Hindlimb muscle (tissue), 1 donor: ENCODE results near the gene RNF212B. TPM values are rescaled to one million over a fixed set of nuclear protein-coding genes. Genes with fewer than 3 reads are reported as not detected.

Experiments
- DNase-seq: peaks from one replicate; pipeline ENCODE4 v3.0.0-alpha.2; 2013
- polyA plus RNA-seq: library from polyadenylated mRNA; unstranded; fragments of 120-200 nt; gene quantifications from one replicate; pipeline ENCODE4 v1.2.1, GENCODE V29; 2013; ENCODE audit not compliant: insufficient read length

Gene RNF212B
- polyA plus RNA-seq, 1 donor: 0.62 TPM

DNA sequence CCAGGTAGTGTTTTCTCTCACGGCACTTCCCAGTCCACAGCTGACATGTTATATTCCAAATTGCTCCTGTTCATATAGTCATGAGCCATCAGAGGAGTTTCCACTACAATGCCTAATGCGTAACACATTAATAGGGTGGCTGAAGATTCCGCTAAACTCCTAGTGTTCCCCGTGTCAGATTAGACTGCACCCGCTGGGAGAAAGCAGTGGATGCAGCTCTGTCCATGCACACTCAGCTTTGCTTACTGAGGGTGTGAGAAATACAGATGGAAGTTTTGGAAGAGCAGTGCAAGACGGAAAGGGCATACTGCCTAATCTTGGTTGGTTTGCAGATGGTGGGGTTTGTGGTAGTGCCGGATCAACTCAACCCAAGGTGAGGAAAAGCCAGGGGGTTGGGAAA is 59.4 kb downstream of the RNF212B start:
- no peak for DNase-seq

DNA sequence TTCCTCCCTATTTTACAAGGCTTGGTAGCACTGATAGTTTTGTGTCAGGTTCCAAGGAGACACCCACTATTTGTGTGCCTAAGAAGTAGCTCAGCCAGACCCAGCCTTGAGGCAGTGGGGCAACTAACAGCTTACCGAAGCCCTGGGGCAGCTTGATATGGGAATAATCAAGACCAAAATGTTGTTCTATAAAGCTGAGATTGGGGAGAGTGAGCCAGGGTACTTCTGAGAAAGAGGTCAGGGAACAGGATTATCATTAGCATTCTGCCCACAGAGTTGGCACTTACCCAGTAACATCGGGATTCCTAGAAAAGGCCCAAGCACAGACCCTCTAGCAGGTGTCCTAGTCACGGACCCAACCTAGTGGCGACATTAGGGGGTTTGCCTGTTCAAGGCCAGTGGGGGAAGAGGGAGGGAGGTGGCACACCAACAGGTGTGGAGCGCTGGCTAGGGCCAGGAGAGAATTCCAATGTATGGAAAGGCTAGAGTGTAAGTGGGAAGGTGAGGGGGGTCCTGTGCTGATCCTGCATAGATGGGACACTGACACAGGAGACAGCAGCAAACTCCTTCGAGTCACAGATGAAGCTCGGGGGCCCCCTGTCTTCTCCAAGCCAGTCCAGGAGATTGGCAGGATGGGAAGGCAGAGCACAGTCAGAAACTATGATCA is 60.0 kb downstream of the RNF212B start:
- no peak for DNase-seq

DNA sequence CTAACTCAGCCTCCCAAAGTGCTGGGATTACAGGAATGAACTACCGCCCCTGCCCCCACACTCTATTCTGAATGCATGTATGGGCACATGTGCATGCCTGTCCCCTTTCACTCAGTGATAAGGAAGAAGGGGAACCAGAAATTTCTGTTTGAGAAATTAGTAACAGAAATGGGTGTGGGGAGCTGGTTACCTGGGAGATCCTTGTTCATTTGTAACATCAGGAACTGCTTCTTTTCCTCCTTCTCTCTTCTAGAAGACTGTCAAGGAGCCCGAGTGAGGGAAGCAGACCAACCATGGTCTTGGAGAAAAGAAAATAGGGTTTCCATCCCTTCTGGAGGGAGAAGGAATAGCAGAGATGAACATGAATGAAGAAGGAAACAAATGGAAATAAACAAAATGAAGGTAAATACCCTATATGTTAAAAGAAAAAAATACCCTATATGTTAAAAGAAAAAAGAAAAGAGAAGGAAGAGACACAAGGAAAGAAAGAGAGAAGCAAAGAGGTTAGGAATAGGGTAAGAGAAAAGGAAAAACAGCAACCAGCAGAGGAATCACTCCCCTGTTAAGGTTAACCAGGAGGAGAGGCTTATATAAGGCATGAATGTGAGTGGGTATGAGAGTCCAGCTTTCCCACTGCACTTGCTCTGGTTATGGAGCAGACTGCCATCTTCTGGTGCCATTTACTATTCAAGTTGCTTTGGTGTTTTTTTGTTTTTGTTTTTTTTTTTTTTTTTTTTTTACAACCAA is 61.6 kb downstream of the RNF212B start:
- no peak for DNase-seq

DNA sequence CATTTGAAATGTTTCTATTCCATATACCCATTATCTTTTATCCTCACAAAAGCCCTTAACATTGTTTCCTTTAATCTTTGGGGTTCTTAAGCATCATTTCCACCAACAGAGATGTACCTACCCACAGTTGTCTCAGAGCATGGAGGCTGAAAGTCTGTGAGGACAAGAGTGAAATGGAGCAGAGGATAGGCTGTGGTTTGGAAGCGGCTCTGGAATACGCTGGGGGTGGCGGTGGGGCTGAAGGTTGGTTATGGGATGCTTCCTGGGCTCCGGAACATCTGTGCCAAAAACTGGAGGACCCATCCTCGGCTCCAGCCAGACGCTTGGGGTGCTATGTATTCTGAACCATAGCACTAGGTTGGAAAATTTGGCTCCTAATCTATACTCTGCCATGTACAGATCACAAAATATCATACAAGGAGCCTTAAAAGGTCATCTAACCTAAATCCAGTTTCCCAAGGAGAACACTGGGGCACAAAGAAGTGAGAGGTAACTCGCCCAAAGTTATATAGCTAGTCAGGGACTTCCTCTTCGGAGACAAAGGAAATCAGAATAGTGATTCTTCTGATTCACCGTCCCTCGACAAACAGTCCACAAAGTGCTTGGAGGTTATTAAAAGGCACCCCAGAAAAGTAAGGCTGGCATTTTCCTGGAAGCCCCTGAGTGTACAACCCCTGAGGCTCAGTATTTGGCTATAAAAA is 62.4 kb downstream of the RNF212B start:
- DNase-seq: no peak

DNA sequence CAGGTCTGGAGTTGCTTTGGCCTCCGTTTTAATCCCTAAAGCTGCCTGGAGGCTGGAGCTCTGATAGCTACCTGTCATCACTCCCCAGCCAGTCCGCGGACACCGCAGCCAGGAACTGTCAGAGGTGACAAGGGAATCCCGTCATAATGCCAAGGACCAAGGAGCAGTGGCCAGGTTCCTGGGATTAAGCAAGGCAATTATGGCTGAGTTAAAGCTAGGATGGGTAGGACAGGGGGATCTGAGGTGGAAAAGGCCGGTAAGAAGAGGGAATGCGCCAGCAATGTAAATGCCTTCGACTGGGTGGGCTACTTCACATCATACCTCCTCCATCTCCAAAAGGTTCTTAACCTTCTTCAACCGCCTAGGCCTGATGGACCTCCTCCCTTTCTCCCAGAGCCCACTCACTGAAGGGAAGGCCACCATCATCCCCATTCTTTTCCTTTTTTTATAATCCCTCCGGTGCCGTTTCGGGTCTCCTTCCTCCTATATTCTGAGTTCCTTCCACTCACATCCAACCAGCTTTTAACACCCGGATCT is 63.0 kb downstream of the RNF212B start:
- no peak for DNase-seq

DNA sequence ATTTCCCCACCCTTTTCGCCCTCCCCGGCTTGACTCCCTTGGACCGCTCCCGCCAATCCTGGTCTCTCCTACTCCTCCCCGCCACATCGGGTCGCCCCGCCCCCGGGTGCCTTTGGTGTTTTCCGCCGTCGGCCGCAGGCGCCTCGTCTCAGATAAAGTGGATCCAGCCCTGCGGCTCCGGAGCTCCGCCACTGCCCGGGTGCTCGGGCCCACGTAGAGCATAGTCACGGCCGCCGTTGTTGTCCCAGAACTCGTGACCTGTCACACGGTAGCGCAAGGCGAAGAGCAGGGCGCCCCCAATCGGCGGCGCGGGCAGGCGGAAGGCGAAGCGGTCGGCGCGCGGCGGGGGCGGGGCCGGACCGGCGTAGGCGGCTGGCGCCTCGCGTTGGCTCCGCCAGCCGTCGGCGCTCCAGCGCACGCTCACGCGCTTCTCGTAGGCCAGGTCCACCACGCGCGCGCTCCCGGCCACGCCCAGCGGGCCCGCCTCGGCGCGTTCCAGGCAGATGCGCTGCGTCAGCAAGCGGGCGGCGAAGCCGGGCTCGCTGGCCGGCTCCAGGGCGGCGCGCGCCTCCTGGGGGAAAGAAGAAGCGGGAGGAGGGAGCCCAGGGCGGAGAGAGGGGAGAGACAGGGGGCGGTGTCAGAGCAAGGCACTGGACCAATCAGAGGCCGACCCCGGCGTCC is 63.7 kb downstream of the RNF212B start:
- peak; percentile 100 for DNase-seq

DNA sequence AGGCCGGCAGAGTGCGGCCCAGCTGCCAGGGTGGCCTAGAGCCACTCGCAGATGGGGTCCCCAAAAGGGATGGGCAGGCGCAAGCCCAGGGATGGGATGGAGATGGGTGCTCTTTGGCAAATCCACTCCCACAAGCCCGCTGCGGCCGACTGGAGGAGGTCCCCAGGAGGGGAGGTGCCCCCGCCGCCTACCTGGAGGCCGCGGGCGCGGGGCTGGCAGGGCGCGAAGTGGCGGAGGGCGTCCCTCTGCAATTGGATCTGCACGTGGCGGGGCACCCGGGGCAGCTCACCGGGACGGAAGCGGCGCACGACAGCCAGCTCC is 64.2 kb downstream of the RNF212B start:
- DNase-seq: no peak

DNA sequence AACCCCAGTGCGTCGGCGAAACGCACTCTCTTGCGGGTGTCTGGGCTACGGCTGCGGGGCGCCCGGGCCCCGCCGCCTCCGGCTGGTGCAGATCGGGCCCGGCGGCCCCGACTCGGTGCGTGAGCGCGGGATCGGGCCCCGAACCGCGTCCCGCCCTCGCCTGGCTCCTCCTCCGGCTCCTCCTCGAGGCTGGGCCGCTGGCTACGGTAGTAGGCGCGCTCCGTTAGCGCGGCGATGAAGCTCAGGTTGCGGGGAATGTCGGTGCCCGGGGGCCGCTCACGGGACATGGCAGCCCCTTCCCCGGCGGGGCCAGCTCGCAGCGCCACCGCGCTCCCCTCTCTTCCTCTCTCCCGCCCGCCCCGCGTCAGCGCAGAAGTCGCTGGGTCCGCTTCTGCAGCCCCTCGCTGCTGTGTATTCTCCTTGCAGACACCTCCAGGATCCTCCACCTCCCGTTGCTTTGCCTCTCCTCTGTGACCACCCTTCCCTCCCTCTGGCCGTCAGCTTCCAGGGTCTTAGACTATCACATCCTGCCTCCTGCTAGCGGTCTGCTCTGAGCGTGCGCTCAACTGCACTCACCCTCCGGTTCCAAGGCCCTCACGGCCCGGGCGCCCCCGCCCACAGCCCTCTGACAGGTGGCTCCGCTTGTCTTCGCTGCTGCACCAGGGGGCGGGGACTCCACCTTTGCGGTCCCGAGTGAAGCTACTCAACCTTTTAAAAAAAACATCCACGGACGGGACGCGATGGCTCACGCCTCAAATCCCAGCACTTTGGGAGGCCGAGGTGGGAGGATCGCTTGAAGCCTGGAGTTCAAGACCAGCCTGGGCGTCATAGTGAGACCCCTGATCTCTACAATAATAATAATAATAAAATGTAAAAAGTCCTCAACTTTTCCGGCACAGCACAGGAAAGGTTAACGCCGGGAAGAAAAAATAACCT is 64.8 kb downstream of the RNF212B start, which contains the start of gene PPP1R3E:
PPP1R3E (minus strand) TSS at position 570 of the 936 bp plus-strand sequence; CDS start at position 287, 283 bp downstream.
- peak; percentile 70 for DNase-seq

DNA sequence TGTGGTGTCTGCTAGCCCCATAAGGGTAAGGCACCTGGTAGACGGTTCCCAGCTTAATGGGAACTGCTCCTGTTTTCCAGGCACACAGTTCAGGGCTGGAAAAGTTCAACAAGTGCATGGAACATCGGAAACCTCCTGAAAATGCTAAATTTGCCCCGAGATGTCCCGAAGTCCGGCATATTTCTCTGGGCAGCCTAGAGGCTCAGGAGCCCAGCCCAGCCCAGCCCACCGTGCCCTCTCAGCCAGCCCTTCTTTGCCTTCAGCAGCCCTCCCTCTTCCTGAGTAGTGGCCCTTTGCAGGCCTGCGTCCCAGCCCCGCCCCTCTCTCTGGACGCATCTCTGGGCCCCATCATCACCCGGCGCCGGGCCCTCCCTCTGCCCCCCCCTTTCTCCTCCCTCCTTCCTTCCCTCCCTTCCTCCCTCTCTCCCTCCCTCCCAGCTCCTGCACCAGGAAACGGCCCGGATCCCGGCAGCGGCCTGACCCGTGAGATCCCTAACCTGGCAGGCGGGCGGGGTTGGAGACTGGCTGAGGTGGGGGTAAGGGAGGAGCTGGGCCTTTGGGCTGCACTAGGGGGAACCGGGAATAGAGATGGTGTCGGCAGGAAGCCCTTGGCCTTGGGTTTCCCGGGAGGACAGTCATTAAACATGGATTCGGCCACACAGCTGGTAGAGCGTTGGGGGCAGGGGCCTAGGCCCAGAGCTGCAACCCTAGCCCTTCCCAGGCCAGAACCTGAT is 68.8 kb downstream of the RNF212B start, which contains the start of gene BCL2L2:
BCL2L2 (plus strand) TSS at position 422 of the 734 bp plus-strand sequence. CDS start 935 bp downstream, outside the sequence.
- DNase-seq: peak; percentile 94

DNA sequence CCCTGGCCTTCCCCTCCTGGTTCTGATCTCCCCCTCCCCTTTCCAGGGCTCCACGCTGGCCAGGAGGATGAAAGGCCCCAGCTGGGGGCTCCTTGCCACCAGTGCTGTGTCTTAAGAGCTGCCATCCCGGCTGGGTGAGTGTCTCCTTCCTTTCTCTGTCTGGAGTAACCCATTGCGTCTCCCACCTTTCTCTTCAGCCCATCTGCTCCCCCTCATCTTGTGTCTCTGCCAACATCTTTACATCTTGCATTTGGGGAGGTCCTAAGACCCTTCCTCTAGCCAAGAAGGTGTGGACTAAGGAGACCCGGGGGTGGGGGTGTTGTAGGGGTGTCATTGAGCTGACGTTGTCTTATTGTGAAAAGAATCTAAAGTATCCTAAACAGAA is 69.4 kb downstream of the RNF212B start:
- no peak for DNase-seq

DNA sequence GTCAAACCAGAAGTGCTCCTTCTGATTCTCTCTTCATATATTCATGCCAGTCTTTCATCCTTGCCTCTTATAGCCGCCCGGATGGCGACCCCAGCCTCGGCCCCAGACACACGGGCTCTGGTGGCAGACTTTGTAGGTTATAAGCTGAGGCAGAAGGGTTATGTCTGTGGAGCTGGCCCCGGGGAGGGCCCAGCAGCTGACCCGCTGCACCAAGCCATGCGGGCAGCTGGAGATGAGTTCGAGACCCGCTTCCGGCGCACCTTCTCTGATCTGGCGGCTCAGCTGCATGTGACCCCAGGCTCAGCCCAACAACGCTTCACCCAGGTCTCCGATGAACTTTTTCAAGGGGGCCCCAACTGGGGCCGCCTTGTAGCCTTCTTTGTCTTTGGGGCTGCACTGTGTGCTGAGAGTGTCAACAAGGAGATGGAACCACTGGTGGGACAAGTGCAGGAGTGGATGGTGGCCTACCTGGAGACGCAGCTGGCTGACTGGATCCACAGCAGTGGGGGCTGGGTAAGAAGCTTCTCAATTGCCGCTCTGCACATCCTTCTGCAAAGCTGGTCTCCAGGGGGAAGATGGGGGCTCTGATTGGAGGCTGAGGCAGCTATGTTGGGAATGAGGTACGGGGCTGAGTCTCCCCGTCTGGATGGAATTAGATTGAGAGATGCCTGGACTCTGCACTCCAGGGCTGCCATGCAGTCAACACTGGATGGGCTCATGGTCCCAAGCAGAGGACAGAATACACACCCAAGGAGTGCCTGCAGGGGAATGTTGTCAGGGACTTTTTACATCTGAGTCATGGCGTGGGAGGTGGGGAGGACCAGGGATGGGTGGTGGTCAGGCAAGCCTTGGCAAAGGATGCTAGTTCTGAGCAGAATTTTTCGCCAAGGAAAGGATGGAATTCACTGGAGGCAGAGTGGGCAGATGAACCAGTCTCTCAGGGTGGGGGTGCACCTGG is 70.2 kb downstream of the RNF212B start:
- DNase-seq: no peak

DNA sequence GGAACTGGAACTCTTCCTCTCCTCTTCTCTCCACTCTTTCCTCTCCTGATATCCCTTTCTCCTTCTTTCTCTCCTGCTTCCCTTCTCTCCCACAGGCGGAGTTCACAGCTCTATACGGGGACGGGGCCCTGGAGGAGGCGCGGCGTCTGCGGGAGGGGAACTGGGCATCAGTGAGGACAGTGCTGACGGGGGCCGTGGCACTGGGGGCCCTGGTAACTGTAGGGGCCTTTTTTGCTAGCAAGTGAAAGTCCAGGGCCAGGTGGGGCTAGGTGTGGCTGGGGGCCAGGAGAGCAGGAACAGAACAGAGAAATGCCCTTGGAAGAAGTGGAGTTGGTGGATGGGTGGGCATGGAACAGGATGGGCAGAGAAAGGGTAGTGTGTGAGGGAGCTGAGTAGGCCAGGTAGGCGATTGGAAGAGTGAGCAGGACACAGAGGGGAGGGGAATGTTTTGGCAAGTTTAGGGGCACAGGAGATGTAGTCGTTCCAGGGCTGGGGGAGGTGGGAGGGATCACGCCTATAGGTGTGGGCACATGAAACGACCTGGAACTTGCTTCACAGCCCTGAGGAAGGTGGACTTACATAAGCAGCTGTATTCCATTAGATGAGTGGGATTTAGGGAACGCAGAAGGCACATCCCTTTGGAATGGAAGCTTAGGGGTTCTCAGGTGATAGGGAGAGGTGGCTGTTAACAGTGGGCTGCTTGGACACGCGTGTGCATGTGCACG is 71.1 kb downstream of the RNF212B start:
- no peak for DNase-seq

DNA sequence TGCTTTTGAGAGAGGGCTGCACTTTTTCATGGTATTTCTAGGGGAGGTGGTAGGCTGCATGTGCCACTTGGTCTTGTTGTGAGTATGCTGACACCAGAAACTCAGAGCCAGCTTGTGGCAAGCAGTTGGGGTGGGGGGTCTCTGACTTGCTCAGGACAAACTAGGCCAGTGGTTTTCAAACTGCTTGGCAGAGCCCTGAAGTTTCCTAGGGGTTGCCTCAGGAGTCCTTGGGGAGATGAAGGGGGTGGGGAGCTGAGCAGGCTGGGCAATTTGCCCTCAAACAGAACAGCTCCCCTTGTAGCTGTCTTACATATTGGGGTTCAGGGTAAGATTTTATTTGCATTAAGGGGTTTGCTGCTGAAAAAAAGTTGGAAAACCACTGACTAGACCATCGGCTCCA is 72.8 kb downstream of the RNF212B start:
- DNase-seq: no peak

DNA sequence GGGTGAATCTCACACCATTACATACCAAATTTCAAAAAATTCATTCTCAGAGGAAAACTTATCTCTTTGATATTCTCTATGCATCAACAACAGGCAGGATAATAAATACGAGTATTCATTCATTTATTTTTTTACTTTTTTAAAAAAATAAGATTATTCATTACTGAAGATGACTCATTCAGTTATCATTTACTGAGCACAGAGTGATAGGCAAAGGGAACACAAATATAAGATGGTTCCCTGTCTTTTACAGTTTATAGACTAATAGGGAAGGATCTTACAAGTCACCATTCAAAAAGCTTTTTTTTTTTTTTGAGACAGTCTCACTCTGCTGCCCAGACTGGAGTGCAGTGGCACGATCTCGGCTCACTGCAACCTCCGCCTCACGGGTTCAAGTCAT is 78.6 kb downstream of the RNF212B start:
- no peak for DNase-seq

DNA sequence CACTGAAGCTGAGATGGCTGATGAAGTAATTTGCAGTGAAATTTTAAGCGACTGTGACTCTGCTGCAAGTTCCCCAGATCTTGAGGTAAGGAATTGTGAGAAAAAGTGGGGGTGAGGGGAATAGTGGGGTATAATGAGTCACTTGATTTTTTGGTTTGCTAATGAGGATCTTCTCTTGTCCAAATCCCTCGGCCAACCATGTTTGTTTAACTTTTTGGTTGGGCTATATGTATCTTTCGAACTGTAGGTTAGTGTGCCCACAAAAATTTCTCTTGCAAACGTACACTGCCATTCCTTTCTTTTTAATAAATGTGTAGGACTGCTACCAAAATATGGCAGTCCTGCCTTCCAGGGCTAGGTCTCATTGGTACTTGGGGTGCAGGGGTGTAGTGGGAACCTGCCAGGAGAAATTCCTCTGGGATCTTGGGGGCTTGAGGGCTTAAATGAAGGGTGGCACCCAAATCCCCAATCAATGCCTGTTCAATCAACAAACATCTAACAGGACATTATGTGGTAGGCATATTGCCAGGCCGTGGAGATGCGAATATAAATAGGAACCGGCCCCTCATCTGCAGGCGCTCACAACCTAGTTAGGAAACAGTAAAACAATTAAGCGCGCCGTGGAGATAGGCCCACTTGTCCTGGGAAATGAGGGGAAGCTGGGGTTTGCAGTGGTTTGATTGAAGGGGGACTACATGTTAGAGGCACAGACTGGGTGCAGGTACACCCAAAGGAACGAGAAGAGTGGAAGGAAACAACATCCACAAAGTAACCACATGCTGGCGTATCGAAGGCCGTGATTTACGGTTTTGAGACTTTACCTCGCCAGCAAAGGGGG is 82.2 kb downstream of the RNF212B start:
- no peak for DNase-seq

DNA sequence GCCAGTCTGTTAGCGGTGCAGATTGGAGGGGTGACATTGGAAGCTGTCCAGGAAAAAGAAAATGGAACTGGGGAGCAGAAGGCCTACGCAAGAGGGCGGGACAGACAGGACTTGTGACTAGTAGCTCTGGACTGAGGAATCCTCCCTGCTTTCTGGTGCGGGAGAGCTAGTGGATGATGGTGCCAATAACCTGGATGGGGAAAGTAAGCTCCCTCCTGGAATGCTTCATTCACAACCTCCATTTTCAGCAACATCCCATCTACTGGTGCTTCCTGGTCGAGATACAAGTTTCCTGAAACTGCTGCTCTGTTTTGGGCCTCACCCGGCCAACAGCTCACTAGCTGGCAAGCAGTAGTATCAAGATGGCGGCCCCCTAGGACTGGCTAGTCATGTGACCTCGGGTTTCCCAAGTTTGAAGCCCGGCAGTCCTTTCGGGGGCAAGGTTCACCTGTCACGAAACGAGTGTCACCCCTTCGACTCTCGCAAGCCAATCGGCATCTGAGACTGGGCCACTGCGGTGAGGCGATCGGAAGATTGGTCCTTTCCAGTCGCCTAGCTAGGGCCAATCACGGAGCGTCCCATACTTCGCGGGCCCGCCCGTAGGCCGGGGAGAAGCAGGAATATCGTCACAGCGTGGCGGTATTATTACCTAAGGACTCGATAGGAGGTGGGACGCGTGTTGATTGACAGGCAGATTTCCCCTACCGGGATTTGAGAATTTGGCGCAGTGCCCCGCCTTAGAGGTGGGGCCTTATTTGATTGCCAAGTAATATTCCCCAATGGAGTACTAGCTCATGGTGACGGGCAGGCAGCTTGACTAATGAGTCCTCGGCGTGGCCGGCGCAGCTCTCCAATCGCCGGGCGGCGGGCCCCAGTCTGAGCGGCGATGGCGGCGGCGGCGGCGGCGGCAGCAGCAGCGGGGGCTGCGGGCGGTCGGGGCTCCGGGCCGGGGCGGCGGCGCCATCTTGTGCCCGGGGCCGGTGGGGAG is 83.1 kb downstream of the RNF212B start, which contains the start of gene PABPN1:
PABPN1 (plus strand) TSS at position 874 of the 988 bp plus-strand sequence; CDS start at position 887, 13 bp downstream.
- DNase-seq: peak; percentile 99
